ENCODE results near the gene KCTD8. TPM values are rescaled to one million over a fixed set of nuclear protein-coding genes. Genes with fewer than 3 reads are reported as not detected.

Gene KCTD8
- total RNA-seq, 2 experiments from 2014 or later, result not detected

GRCh38 chr4:44447563-44448504 lies 775 bp downstream of the KCTD8 start:
- no peak overlapping the region for H3K27ac Mint-ChIP-seq
- peaks cover 5% of the 10 kb centered on the region for H3K4me1 Mint-ChIP-seq (ENCODE audit: low read depth)
- Histone ChIP-seq H3K4me3 (ENCODE audit: low read length) (no peak overlapping the region), H3K27ac (ENCODE audit: low read depth in 1 of 2, low read length in 2 of 2) (no peak overlapping the region), H3K36me3 (ENCODE audit: insufficient read depth, low read length) (no peaks in the 10 kb centered on the region), H3K27me3 (ENCODE audit: control insufficient read depth in 1 of 2, insufficient read depth in 2 of 2, low read length in 2 of 2) (peaks cover 28 to 54% of the 10 kb centered on the region in 2 experiments), H3K9me3 (ENCODE audit: control insufficient read depth in 1 of 2, insufficient read depth in 1 of 2, low read length in 2 of 2) (peaks cover 0 to 22% of the 10 kb centered on the region in 2 experiments), H3K4me1 (ENCODE audit: insufficient read depth, low read length) (peaks cover 14% of the 10 kb centered on the region)
- TF ChIP-seq CTCF (IDR thresholded peaks at IDR 0.05), result no peak
- no peaks in the 10 kb centered on the region for H3K9me3 Mint-ChIP-seq
- H3K27me3 Mint-ChIP-seq, result peaks cover 76% of the 10 kb centered on the region
- peak in 1 of 14 experiments; percentile 4 for DNase-seq
- H3K36me3 Mint-ChIP-seq (ENCODE audit: low read depth), result no peaks in the 10 kb centered on the region
- no peak for ATAC-seq (ENCODE audit: poor library complexity)
- intact Hi-C loops (cut with DNase I, micrococcal nuclease), result no loop called here
- CTCF ChIA-PET, result no interaction called here
- POLR2A ChIA-PET, result no interaction called here
- no peak overlapping the region for H3K4me3 Mint-ChIP-seq

GRCh38 chr4:44446801-44447562 lies 1.6 kb downstream of the KCTD8 start:
- ChIA-PET CTCF (no interaction called here), POLR2A (no interaction called here)
- Mint-ChIP-seq H3K36me3 (ENCODE audit: low read depth) (no peaks in the 10 kb centered on the region), H3K4me1 (ENCODE audit: low read depth) (peaks cover 5% of the 10 kb centered on the region), H3K27me3 (peaks cover 73% of the 10 kb centered on the region), H3K27ac (no peak overlapping the region), H3K9me3 (no peaks in the 10 kb centered on the region), H3K4me3 (peak overlapping the region; percentile 39)
- Histone ChIP-seq H3K27me3 (ENCODE audit: control insufficient read depth in 1 of 2, insufficient read depth in 2 of 2, low read length in 2 of 2) (peaks cover 28 to 54% of the 10 kb centered on the region in 2 experiments), H3K9me3 (ENCODE audit: control insufficient read depth in 1 of 2, insufficient read depth in 1 of 2, low read length in 2 of 2) (peaks cover 0 to 22% of the 10 kb centered on the region in 2 experiments), H3K4me1 (ENCODE audit: insufficient read depth, low read length) (peaks cover 14% of the 10 kb centered on the region), H3K4me3 (ENCODE audit: low read length) (no peak overlapping the region), H3K27ac (ENCODE audit: low read depth in 1 of 2, low read length in 2 of 2) (no peak overlapping the region), H3K36me3 (ENCODE audit: insufficient read depth, low read length) (no peaks in the 10 kb centered on the region)
- no peak for ATAC-seq (ENCODE audit: poor library complexity)
- DNase-seq, result no peak
- intact Hi-C loops (cut with DNase I, micrococcal nuclease), result no loop called here
- no peak for TF ChIP-seq CTCF (IDR thresholded peaks at IDR 0.05)

DNA sequence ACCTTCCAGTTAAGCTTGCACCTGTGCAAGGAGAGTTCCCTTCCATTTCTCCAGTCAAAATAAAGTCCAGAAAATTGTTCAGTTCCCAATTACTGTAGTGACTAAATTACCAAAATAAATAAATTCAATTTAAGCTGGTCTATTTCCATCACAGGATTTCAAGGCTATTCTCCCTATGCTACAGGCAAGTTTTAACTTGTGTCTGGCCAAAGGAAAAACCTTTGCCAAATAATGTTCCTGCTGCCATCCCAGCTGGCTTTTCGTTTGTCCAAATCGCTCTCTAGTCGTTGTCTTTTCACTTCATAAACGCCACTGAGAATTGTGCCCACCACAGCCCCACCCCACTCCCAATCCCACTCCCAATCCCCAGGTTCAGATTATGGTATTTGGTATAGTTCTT lies 2.4 kb downstream of the KCTD8 start:
- H3K4me3 ChIP-seq (ENCODE audit: low read length), result no peak overlapping the region
- no peaks in the 10 kb centered on the region for H3K36me3 ChIP-seq (ENCODE audit: insufficient read depth, low read length)
- Mint-ChIP-seq H3K36me3 (ENCODE audit: low read depth) (no peaks in the 10 kb centered on the region), H3K4me3 (no peak overlapping the region), H3K9me3 (no peaks in the 10 kb centered on the region), H3K27me3 (peaks cover 65% of the 10 kb centered on the region), H3K4me1 (ENCODE audit: low read depth) (peaks cover 5% of the 10 kb centered on the region), H3K27ac (no peak overlapping the region)
- peaks cover 28 to 52% of the 10 kb centered on the region in 2 experiments for H3K27me3 ChIP-seq (ENCODE audit: control insufficient read depth in 1 of 2, insufficient read depth in 2 of 2, low read length in 2 of 2)
- H3K27ac ChIP-seq (ENCODE audit: low read depth in 1 of 2, low read length in 2 of 2), result no peak overlapping the region
- intact Hi-C loops (cut with DNase I, micrococcal nuclease), result no loop called here
- peaks cover 0 to 22% of the 10 kb centered on the region in 2 experiments for H3K9me3 ChIP-seq (ENCODE audit: control insufficient read depth in 1 of 2, insufficient read depth in 1 of 2, low read length in 2 of 2)
- POLR2A ChIA-PET, result no interaction called here
- ATAC-seq (ENCODE audit: poor library complexity) (no peak), DNase-seq (no peak)
- TF ChIP-seq CTCF (IDR thresholded peaks at IDR 0.05), result no peak
- CTCF ChIA-PET, result no interaction called here
- H3K4me1 ChIP-seq (ENCODE audit: insufficient read depth, low read length), result peaks cover 14% of the 10 kb centered on the region
